Upper lobe of right lung (tissue), 1 donor: Measurements from ENCODE around the gene FHIT. TPM values are rescaled to one million over a fixed set of nuclear protein-coding genes. Genes with fewer than 3 reads are reported as not detected.

Experiments used
- ATAC-seq: fragments of 200-7000 bp; cut with Tn5 transposase; one replicate; pipeline ENCODE4 v1.9.1; 2020; ENCODE audit warnings: mild to moderate bottlenecking, moderate library complexity
- DNase-seq: peaks from one replicate; pipeline ENCODE4 v3.0.0-alpha.2; 2020
- H3K27ac ChIP-seq: fragments of 200-600 bp; one replicate; pipeline ENCODE4 v1.8.0; 2022
- H3K27me3 ChIP-seq: fragments of 200-600 bp; one replicate; pipeline ENCODE4 v1.8.0; 2022; ENCODE audit warnings: mild to moderate bottlenecking
- H3K36me3 ChIP-seq: fragments of 200-600 bp; one replicate; pipeline ENCODE4 v1.8.0; 2022
- H3K4me1 ChIP-seq: fragments of 200-600 bp; one replicate; pipeline ENCODE4 v1.8.0; 2022
- H3K4me3 ChIP-seq: fragments of 200-600 bp; one replicate; pipeline ENCODE4 v1.8.0; 2022; ENCODE audit warnings: mild to moderate bottlenecking
- H3K9me3 ChIP-seq: fragments of 200-600 bp; one replicate; pipeline ENCODE4 v1.8.0; 2022
- intact Hi-C: fragments of 100-400 bp; cut with DNase I; formaldehyde crosslinking; loops from one replicate; pipeline ENCODE4 v1.11.0; 2022
- total RNA-seq: library from RNA; stranded (reverse); fragmentation: NEBNext Ultra II Directional; extraction: Animal tissue kit (Norgen Biotek cat#: 25700); gene quantifications from one replicate; pipeline ENCODE4 v1.2.1, GENCODE V29; 2021
- TF ChIP-seq, protein P1 (sequence below): fragments of 200-600 bp; IDR thresholded peaks from one replicate; pipeline ENCODE4 v1.8.0; 2022; ENCODE audit warnings: antibody characterized with exemption
- donor health status: DM: no; HTN: yes; CAD: no; lungs with severe emphysema.

Gene FHIT
- total RNA-seq, 1 donor from 2014 or later, result 9.6 TPM

GRCh38 chr3:60746695-60747416 is 504.4 kb downstream of the FHIT start:
- ATAC-seq (no peak), DNase-seq (no peak)
- Histone ChIP-seq H3K9me3 (no peaks in the 10 kb centered on the region), H3K36me3 (no peaks in the 10 kb centered on the region), H3K27ac (no peak overlapping the region), H3K4me3 (no peak overlapping the region), H3K4me1 (no peaks in the 10 kb centered on the region), H3K27me3 (no peaks in the 10 kb centered on the region)
- TF ChIP-seq, protein P1, sequence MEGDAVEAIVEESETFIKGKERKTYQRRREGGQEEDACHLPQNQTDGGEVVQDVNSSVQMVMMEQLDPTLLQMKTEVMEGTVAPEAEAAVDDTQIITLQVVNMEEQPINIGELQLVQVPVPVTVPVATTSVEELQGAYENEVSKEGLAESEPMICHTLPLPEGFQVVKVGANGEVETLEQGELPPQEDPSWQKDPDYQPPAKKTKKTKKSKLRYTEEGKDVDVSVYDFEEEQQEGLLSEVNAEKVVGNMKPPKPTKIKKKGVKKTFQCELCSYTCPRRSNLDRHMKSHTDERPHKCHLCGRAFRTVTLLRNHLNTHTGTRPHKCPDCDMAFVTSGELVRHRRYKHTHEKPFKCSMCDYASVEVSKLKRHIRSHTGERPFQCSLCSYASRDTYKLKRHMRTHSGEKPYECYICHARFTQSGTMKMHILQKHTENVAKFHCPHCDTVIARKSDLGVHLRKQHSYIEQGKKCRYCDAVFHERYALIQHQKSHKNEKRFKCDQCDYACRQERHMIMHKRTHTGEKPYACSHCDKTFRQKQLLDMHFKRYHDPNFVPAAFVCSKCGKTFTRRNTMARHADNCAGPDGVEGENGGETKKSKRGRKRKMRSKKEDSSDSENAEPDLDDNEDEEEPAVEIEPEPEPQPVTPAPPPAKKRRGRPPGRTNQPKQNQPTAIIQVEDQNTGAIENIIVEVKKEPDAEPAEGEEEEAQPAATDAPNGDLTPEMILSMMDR, result no peak
- intact Hi-C loops, result no loop called here

- ATAC-seq (no peak), DNase-seq (no peak)
- Histone ChIP-seq H3K36me3 (no peaks in the 10 kb centered on the region), H3K4me1 (no peaks in the 10 kb centered on the region), H3K27ac (no peak overlapping the region), H3K9me3 (no peaks in the 10 kb centered on the region), H3K27me3 (no peaks in the 10 kb centered on the region), H3K4me3 (no peak overlapping the region)
- intact Hi-C loops, result no loop called here
- TF ChIP-seq, protein P1, result no peak
These were observed 505.1 kb downstream of the FHIT start for GRCh38 chr3:60746043-60746638.

- Histone ChIP-seq H3K36me3 (no peaks in the 10 kb centered on the region), H3K27ac (no peak overlapping the region), H3K4me1 (no peaks in the 10 kb centered on the region), H3K27me3 (no peaks in the 10 kb centered on the region), H3K4me3 (no peak overlapping the region), H3K9me3 (no peaks in the 10 kb centered on the region)
- no peak for ATAC-seq
- no peak for DNase-seq
- TF ChIP-seq, protein P1, result no peak
- intact Hi-C loops, result no loop called here
These were observed 507.6 kb downstream of the FHIT start for GRCh38 chr3:60743631-60744164.

DNA sequence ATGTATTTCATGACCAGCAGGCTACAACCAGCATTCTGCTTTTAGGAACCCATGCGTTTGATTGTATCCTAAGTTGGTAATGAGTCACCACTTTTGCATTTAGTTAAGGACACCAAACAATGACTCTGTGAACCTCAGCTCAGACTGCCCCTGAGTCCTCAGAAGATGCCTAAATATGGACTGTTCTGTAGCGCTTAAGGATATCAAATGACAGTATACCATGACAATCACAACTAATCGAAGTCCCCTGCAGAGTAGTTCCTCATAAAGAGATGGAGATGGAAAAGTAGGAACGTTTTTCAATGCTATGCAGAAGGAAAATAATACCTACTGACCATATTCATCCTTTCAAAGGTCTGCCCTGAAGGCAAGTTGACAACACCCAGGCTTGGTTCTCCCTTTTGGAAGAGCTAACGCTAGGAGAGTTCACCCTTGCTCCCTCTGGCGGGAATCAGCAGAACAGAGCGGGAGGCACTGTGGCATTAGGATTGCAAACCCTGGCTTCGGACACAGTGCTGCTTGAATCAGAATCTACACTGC is 508.6 kb downstream of the FHIT start:
- intact Hi-C loops, result no loop called here
- no peak for ATAC-seq

DNA sequence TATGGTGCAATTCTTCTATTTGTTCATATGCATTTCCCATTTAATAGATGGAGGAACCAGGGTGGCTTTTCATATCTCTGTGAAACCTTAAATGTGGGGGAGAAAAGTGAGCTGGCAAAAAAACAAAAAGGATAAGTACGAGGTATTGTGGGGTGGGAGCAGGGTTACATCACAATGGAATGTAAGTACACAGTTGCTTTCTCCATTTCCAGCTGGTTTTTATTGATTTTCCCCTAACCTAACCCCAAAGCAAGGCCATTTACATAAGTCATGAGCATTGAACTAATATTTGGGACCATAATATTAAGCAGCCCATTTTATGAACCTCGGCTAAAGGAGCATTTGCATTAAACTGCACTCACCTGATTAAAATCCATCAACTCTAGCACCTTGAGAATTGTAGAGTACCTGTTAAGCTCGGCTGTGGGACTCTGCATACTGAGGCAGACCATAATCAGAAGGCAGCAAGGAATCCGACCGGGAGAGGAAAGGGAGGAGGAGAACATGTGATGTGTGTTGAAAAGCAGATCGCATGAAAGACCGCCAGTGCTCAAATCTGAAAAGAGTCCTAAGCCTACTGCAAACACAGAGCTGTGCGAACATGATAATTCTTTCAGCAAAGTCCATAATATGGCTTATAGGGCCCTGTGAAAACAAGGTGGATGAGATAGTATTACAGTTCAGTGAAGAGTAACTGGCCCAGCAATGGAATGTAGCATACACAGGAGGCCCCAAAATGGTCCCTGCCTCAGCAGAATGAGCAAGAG is 513.4 kb downstream of the FHIT start:
- no peak overlapping the region for H3K27ac ChIP-seq
- intact Hi-C loops, result no loop called here

More for the DNA sequence above, 508.6 kb downstream of the FHIT start:
- no peaks in the 10 kb centered on the region for H3K36me3 ChIP-seq
- H3K27ac ChIP-seq, result no peak overlapping the region
- H3K4me3 ChIP-seq, result no peak overlapping the region
- no peaks in the 10 kb centered on the region for H3K4me1 ChIP-seq
- DNase-seq, result no peak
- H3K27me3 ChIP-seq, result no peaks in the 10 kb centered on the region
- TF ChIP-seq, protein P1, result no peak
- H3K9me3 ChIP-seq, result no peaks in the 10 kb centered on the region

More for the DNA sequence above, 513.4 kb downstream of the FHIT start:
- H3K36me3 ChIP-seq, result no peaks in the 10 kb centered on the region
- H3K9me3 ChIP-seq, result no peaks in the 10 kb centered on the region
- no peak overlapping the region for H3K4me3 ChIP-seq
- no peaks in the 10 kb centered on the region for H3K27me3 ChIP-seq
- no peaks in the 10 kb centered on the region for H3K4me1 ChIP-seq
- ATAC-seq (no peak), DNase-seq (no peak)
- TF ChIP-seq, protein P1, result no peak
